ENCODE data around the gene TIAL1.
"Not testable (repeated sequence)": the region's sequence is repeated elsewhere in the genome, so short reads cannot be mapped to it uniquely, and the experiment has no call there.

Gene TIAL1

GRCh38 chr10:119596537-119597404 lies at the start of gene TIAL1:
Gene TIAL1, minus strand, starts transcription at chr10:119596964. Its CDS starts 499 bp downstream, at chr10:119596465.
- peak; percentile 90 for DNase-seq

GRCh38 chr10:119644994-119645393 lies 48.2 kb upstream of the TIAL1 start:
- no peak for DNase-seq

- DNase-seq = no peak
Observed at GRCh38 chr10:119644205-119644814, 47.5 kb upstream of the TIAL1 start.

DNA sequence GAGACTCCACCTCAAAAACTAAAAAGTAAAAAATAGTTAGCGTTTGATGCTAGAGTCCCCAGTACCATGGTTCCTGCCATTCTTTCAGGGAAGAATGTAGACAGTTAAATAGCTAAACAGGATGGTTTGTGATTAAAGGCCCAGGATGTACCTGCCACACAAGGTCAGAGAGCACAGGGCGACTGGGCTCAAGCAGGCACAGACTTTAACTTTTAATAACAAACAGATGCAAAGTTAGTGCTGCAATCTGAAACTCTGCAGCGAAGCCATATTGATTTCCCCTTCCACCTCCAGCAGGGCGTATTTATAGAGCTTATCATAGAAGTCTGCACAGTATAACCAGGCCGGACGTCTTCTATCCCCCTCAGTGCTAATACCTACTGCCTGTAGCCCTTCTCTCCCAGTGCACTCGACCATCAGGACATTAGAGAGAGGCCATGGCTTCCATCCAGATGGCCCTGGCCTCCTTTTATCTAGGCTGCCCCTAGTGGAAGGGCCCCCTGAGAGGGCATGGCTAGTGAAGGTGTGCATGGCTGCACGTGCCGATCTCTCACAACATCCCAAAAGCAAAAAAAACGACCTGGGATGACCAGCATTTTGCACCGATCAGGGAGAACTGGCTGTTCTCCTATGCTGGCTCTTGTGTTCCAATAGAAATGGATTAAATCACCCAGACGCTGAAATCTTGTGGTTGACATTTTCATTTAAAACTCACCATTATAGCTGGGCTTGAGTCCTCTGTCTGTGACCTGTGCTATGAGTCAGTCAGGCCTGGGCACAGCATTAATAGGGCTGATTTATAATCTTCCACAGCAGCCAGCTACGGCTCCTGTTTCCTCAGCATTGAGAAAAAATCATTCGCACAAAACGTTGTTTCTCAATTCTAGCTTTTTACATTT lies 46.8 kb upstream of the TIAL1 start:
- no peak for DNase-seq

GRCh38 chr10:119642556-119643111 lies 45.9 kb upstream of the TIAL1 start:
- no peak for DNase-seq

GRCh38 chr10:119640875-119641526 lies 44.2 kb upstream of the TIAL1 start:
- no peak for DNase-seq

- DNase-seq = no peak
Observed at GRCh38 chr10:119640384-119640783, 43.6 kb upstream of the TIAL1 start.

GRCh38 chr10:119638982-119639381 lies 42.2 kb upstream of the TIAL1 start:
- DNase-seq = no peak

- no peak for DNase-seq
Observed at GRCh38 chr10:119637631-119638030, 40.9 kb upstream of the TIAL1 start.

- no peak for DNase-seq
Observed at GRCh38 chr10:119634219-119634544, 37.4 kb upstream of the TIAL1 start.

- DNase-seq = no peak
Observed at GRCh38 chr10:119633538-119634218, 36.9 kb upstream of the TIAL1 start.

DNA sequence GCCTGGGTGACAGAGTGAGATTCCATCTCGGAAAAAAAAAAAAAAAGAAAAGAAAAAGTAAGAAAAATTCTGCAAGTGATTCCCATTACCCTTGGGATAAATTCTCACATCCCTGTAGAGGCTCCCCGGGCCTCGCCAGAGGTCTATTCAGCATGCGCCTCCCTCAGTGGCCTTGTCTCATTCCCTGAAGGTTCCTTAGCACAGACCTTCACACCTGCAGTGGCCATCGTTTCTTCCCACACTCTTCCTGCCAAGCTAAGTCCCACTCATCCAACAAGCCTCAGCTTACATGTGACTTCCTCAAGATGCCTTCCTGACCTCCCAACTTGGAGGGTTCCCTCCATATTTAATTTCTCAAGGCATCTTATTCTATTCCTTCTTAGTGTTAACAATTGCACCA lies 33.5 kb upstream of the TIAL1 start:
- DNase-seq = no peak

- DNase-seq = no peak
Observed at GRCh38 chr10:119625570-119626280, 29.0 kb upstream of the TIAL1 start.

DNA sequence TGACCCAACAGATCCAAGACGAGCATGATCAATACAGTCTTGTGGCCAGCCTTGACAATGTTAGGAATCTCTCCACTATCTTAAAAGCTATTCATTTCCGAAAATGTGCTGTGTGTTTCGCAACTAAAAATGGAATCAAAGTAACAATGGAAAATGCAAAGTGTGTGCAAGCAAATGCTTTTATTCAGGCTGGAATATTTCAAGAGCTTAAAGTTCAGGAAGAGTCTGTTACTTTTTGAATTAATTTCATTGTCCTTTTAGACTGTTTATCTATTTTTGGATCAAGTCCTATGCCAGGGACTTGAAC lies 24.3 kb upstream of the TIAL1 start:
- no peak for DNase-seq

DNA sequence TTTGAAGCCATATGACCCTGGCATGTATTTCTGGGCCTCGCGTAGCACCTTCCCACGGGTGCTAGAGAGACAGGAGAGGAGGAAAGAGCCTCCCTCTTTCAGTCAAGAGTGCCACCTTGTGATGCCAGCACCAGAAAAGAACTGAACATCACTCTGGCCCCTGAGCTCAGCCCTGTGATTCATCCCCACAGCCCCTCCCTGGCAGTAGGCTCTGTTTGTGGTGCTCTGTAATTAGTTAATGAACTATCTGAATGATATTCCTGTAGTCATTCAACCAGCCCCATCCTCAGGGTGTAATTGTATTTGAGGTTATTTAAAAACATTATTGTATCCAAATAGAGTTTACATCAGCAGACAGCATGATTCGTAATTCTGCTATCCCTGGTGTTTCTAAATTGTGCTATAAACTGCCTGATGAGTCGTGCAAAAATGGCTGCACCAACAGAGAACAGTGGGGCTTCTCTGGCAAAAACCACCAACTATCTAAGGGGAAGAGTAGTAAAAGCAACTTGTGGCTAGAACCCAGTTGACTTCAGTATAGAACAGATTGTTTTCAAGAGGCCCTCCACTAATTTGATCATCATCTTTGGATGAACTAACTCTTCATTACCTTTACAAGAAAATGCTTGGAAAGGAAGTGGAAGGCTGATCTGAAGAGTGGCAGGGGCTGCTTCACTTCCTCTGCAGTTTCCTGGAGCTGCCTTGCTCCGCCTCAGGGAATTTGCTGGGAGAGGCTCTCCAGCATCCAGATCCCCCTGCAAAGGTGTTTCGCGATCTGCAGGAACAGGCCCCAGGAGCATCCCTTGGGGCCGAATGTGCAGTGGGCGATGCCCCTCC lies 23.7 kb upstream of the TIAL1 start:
- no peak for DNase-seq

DNA sequence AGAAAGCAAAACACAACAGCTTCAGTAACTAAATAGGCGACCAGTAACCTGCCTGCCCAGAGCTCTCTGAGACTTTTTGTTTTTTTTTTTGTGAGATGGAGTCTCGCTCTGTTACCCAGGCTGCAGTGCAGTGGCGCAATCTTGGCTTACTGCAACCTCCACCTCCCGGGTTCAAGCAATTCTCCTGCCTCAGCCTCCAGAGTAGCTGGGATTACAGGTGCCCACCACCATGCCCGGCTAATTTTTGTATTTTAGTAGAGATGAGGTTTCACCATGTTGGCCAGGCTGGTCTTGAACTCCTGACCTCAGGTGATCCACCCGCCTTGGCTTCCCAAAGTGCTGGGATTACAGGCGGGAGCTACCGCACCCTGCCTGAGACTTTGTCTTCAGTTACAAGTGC lies 23.0 kb upstream of the TIAL1 start:
- DNase-seq = not testable (repeated sequence)

DNA sequence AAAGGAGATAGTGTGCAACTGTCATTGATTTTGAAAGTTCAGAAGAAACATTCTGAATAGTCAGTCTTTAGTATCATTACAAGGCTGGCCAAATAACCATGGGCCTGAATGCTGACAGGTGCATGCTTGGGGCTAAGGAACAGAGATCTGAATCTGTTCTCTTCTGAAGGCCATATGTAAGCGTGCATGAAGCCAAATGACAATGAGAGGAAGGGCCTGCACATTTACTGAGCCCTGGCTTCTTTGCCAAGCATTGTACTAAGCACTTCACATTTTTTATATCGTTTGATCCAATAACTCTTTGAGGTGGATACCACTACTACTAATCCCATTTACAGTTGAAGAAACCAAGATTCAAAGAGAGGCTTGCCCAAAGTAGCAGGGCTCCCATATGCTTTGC lies 22.5 kb upstream of the TIAL1 start:
- no peak for DNase-seq

DNA sequence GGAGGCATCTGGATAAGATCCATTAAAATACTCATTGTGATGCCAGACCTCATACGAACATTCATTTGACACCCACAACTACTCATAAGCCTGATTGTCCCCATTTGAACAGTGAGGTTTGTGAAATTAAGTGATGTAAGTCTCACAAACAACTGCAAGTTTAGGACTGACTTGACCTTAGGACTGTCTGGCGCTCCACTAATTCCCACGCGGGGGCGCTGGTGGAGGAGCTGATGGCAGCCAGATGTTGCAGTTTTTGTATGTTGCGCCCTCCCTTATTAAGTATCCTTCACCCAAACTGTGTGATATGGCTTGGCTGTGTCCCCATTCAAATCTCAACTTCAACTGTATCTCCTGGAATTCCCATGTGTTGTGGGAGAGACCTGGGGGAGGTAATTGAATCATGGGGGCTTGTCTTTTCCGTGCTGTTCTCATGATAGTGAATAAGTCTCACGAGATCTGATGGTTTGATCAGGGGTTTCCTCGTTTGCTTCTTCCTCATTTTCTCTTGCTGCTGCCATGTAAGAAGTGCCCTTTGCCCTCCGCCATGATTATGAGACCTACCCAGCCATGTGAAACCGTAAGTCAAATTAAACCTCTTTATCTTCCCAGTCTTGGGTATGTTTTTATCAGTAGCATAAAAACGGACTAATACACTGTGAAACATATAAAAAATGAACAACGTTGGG lies 20.3 kb upstream of the TIAL1 start:
- DNase-seq = no peak

- DNase-seq = no peak
Observed at GRCh38 chr10:119614686-119615085, 17.9 kb upstream of the TIAL1 start.

DNA sequence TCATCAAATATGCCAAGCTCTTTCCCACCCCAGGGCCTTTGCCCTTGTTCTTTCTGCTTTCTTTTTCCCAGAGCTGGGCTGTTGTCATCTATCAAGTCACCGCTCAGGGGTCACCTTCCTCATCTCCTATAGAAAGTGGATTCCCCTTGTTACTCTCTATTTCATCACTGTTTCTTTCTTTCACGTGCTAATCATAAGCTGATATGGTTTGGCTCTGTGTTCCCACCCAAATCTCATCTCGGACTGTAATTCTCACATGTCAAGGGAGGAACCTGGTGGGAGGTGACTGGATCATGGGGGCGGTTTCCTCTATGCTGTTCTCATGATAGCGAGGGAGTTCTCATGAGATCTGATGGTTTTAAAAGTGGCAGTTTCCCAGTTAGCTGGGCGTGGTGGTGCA lies 17.0 kb upstream of the TIAL1 start:
- DNase-seq = no peak

Data from GOT3 (cell line).